ENCODE measurements around the gene TMEM100. TPM values are rescaled to one million over a fixed set of nuclear protein-coding genes. Genes with fewer than 3 reads are reported as not detected.

The TMEM100 gene
- polyA plus RNA-seq, 1 of the 3 experiments (the other 2 are of a cell fraction): 1.7 TPM

DNA sequence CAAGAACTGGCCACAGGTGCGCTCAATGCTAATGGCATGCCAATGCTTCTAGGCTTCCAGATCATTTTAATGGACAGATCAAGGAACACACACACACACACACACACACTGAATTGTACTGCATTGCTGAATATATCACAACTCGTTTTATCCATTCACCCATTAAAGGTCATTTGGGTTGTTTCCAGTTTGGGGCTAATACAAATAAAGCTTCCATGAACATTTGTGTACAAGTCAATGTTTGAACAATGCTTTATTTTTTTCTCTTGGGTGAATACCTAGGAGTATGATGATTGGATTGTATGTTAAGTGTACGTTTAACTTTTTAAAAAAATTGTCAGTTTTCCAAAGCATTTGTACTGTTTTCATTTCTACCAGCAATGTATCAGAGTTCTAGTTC is 24.5 kb upstream of the TMEM100 start:
- TF ChIP-seq NFIC (IDR thresholded peaks at IDR 0.05; ENCODE audit: borderline replicate concordance) (no peak), MXI1 (IDR thresholded peaks at IDR 0.05; ENCODE audit: low read depth, low read length) (no peak), RXRA (IDR thresholded peaks at IDR 0.05; ENCODE audit: borderline replicate concordance, low read depth) (no peak), TAF1 (IDR thresholded peaks at IDR 0.05; ENCODE audit: borderline replicate concordance, low read depth, low read length) (no peak), JUND (IDR thresholded peaks at IDR 0.05) (no peak), NRF1 (IDR thresholded peaks at IDR 0.05; ENCODE audit: low read depth, low read length) (no peak), SIN3A (IDR thresholded peaks at IDR 0.05; ENCODE audit: borderline replicate concordance, low read depth, low read length) (no peak), TEAD4 (IDR thresholded peaks at IDR 0.05; ENCODE audit: borderline replicate concordance, insufficient read depth) (no peak), YY1 (IDR thresholded peaks at IDR 0.05; ENCODE audit: low read depth) (no peak), TCF12 (IDR thresholded peaks at IDR 0.05) (no peak)
- TF ChIP-seq, protein P1, sequence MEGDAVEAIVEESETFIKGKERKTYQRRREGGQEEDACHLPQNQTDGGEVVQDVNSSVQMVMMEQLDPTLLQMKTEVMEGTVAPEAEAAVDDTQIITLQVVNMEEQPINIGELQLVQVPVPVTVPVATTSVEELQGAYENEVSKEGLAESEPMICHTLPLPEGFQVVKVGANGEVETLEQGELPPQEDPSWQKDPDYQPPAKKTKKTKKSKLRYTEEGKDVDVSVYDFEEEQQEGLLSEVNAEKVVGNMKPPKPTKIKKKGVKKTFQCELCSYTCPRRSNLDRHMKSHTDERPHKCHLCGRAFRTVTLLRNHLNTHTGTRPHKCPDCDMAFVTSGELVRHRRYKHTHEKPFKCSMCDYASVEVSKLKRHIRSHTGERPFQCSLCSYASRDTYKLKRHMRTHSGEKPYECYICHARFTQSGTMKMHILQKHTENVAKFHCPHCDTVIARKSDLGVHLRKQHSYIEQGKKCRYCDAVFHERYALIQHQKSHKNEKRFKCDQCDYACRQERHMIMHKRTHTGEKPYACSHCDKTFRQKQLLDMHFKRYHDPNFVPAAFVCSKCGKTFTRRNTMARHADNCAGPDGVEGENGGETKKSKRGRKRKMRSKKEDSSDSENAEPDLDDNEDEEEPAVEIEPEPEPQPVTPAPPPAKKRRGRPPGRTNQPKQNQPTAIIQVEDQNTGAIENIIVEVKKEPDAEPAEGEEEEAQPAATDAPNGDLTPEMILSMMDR (IDR thresholded peaks at IDR 0.05): no peak
- TF ChIP-seq, protein P2, sequence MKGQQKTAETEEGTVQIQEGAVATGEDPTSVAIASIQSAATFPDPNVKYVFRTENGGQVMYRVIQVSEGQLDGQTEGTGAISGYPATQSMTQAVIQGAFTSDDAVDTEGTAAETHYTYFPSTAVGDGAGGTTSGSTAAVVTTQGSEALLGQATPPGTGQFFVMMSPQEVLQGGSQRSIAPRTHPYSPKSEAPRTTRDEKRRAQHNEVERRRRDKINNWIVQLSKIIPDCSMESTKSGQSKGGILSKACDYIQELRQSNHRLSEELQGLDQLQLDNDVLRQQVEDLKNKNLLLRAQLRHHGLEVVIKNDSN (IDR thresholded peaks at IDR 0.05; ENCODE audit: borderline replicate concordance, low read depth): no peak
- TF ChIP-seq, protein P3, sequence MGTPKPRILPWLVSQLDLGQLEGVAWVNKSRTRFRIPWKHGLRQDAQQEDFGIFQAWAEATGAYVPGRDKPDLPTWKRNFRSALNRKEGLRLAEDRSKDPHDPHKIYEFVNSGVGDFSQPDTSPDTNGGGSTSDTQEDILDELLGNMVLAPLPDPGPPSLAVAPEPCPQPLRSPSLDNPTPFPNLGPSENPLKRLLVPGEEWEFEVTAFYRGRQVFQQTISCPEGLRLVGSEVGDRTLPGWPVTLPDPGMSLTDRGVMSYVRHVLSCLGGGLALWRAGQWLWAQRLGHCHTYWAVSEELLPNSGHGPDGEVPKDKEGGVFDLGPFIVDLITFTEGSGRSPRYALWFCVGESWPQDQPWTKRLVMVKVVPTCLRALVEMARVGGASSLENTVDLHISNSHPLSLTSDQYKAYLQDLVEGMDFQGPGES (IDR thresholded peaks at IDR 0.05; ENCODE audit: low read depth, low read length): no peak
- TF ChIP-seq, protein P4, sequence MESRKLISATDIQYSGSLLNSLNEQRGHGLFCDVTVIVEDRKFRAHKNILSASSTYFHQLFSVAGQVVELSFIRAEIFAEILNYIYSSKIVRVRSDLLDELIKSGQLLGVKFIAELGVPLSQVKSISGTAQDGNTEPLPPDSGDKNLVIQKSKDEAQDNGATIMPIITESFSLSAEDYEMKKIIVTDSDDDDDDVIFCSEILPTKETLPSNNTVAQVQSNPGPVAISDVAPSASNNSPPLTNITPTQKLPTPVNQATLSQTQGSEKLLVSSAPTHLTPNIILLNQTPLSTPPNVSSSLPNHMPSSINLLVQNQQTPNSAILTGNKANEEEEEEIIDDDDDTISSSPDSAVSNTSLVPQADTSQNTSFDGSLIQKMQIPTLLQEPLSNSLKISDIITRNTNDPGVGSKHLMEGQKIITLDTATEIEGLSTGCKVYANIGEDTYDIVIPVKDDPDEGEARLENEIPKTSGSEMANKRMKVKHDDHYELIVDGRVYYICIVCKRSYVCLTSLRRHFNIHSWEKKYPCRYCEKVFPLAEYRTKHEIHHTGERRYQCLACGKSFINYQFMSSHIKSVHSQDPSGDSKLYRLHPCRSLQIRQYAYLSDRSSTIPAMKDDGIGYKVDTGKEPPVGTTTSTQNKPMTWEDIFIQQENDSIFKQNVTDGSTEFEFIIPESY (IDR thresholded peaks at IDR 0.05; ENCODE audit: borderline replicate concordance, low read depth): no peak
- 52% methylated on average over 3 of the region's 3 CpGs for WGBS (ENCODE audit: low lambda C conversion rate)
- Histone ChIP-seq H2AFZ (ENCODE audit: low read depth) (no peak overlapping the region), H3F3A (replicated peaks; ENCODE audit: insufficient read depth) (peaks cover 9% of the 10 kb centered on the region), H3K4me3 (ENCODE audit: low read depth in 2 of 2, low read length in 1 of 2) (no peak overlapping the region), H3K27ac (ENCODE audit: low read depth in 2 of 2, low read length in 1 of 2) (no peak overlapping the region), H4K20me1 (ENCODE audit: insufficient read depth) (no peaks in the 10 kb centered on the region), H3K36me3 (replicated peaks in 1 of 2; ENCODE audit: control insufficient read depth in 1 of 2, insufficient read depth in 2 of 2, low read length in 1 of 2) (no peaks in the 10 kb centered on the region), H3K4me2 (no peak overlapping the region), H3K79me2 (ENCODE audit: insufficient read depth) (peaks cover 10% of the 10 kb centered on the region), H3K27me3 (ENCODE audit: insufficient read depth) (no peaks in the 10 kb centered on the region; the same call in 1 of the 2 replicates), H3K9ac (no peak overlapping the region), H3K9me3 (no peaks in the 10 kb centered on the region), H3K4me1 (ENCODE audit: control insufficient read depth in 1 of 2, insufficient read depth in 2 of 2, low read depth in 1 of 2, low read length in 1 of 2) (peaks cover 0 to 8% of the 10 kb centered on the region in 2 experiments; a peak in 2 of 4 replicates), H3K9me2 (no peaks in the 10 kb centered on the region)
- no peak for DNase-seq
- CTCF ChIA-PET: interaction anchor here (1.0 to 18.2 kb wide), 2 partner anchors 12 to 105 kb away, joined by 3 to 139 read pairs; no protein-coding TSS in a partner anchor
- POLR2A ChIA-PET: no interaction called here

Measured in SK-N-SH (cell line).